C1 segment of cervical spinal cord (tissue), 14 donors: ENCODE results near the gene RTN1.

ENCODE experiments used
- DNase-seq, 14 donors: peaks; one replicate each; lab custom pipeline; 2025; lab: John Stamatoyannopoulos, UW

The RTN1 gene

DNA sequence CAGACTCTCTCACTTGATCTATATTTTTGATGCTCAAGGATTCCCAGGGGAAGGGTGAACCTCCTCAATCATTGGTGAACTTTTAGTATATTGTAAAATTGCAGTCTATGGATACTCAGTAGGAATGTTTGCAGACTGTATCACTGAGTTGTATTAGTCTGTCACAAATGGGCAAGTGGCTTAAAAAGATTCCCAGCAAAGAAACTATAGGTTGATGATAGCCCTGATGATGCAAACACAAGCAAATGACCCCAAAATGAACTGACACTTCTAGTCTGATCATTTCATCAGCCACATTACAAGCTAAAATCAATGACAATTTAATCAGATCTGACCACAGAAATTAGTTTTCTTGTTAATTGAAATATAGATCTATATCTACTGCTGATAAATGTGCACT lies 59.5 kb downstream of the RTN1 start:
- no peak for DNase-seq

DNA sequence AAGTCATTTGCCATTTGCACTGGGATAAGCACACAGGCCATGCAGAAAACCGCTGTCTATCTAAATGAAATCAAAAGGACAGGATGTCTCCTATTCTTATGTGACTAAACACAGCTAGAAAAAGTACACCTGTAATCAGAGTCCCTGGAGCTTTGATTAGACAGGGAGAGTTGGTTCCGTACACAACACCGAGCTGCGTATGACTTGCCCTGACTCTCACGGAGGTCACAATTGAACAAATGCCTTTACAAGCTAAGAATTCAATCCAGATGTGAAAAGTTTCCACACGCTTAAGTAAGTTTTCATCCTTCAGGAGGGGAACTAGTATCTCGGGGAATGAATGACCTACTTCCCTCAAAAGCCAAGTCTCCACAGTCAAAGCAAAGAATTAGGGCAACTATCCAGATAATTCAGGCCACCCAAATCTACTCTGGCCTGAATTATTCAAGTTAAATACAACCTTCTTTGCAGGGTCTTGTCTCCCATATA lies 67.5 kb downstream of the RTN1 start:
- no peak for DNase-seq

DNA sequence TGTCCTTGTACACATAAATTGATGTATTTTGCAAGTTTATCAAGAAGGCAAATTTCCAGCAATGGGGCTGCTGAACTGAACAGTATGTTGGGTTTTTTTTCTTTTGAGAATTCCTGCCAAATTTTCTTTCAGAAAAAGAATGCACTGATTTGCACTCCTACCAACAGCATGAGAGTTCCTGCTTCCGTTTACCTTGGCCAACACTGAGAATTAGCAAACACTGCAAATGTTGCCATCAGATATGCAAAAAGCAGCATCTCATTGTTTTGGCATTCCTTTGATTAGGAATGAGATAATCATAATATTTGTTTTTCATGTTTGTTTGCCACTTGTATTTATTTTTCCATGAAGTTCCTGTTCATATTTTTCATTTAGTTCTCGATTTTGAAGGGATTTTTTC lies 82.4 kb downstream of the RTN1 start:
- DNase-seq: peak in 1 of 14 donors; percentile 43

DNA sequence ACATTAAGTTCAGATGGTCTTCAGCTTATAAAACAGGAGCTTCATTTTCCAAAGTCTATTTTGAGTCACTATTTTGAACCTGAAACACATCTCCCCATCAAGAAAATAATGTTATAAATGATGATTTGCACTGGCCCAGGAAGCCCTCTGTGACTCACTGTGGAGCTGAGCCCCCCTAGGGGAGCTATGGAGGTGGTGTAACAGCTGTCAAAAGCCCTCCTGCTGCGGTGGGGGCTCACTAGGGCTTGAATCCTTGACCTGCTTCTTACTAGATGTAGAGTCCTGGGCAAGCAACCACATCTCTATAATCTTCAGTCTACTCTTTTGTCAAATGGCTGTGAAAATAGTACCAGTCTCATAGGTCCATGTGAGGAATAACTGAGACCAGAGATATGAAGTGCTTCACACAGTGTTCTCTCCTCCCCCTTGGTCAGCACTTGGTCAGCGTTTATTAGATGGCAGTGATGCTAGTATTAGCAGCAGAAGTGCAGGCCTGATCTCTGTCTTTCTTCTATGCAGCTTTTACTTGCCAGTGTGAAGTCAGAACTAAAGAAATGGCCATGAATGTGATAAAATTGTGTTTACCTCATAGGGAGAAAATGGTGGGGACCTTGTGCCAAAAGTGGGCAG lies 83.4 kb downstream of the RTN1 start:
- DNase-seq: no peak

DNA sequence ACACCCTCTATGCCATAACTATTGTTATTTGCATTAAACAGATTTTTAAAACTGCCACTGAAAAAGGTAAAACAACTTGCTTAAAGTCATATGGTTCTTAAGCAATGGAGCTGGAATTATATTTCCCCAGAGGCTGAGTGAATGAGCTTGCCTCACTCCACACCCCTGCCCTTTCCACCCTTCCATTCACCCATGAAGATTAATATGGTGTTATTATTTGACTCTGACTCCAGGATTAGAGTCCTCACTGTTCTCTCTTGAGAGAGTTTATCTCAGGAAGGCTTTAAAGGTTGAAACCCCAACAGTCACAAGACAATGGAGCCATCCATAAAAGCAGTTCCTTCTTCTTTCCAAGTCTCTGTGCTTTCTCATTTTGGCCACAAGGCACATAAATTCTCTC lies 84.9 kb downstream of the RTN1 start:
- no peak for DNase-seq

DNA sequence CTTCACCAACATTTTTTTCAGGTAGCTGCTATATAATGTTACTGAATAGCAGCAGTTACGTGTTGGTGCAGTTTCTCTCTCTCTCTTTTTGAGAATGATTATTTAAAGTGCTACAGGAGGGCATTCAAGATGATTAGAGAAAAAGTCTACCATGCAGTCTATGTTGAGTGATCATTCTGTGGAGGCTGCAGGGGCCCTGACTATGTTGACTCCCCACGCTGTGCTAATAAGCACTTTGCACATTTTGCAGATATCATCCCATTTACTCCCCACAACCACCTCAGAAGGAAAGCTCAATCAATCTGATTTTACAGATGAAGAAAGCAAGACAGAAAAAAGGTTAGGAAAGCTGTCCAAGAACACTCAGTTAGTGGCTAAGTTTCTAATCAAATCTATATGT lies 87.8 kb downstream of the RTN1 start:
- DNase-seq: no peak

DNA sequence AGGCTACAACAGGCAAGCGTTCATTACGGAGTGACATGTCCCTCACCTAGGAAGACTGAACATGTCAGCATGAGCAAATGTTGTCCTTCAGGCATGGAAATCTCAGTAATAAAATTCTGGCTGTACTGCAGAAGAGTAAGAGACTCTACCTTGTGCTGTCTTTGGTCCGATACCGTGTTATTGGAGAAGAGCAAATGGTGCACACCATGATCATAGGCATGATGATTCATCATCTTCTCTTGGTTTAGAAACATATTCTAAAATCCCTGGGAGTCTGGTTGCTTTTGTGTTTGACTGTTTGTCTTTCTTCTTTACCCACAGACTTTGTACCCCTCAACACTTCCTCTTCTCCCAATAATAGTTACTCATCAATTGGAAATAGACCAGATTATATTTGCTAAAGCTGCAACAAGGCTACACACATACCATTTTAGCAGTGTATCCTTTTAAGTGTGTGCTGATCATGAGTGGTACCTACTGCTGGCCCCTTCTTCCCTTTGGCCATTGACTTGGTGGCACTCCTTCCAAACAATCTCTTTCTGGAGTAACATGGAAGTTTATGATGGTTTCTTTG lies 93.5 kb downstream of the RTN1 start:
- no peak for DNase-seq

DNA sequence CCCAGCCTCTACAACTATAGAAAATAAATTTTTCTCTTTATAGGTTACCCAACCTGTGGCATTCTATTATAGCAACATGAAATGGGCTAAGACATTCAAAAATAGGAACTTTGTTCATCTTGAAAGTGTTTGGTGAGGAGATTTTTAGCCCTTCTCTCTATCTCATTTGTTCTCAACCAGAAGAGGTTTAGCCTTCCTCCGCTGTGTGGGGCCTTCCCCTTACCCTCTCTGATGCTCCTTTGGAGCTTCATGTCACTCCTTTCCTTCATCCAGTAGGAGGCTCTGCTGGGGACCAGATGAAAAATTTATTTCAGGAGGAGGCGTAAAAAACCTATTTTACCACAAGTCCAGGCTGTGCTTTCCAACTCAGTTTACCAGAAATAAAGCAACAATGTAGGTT lies 94.1 kb downstream of the RTN1 start:
- no peak for DNase-seq

DNA sequence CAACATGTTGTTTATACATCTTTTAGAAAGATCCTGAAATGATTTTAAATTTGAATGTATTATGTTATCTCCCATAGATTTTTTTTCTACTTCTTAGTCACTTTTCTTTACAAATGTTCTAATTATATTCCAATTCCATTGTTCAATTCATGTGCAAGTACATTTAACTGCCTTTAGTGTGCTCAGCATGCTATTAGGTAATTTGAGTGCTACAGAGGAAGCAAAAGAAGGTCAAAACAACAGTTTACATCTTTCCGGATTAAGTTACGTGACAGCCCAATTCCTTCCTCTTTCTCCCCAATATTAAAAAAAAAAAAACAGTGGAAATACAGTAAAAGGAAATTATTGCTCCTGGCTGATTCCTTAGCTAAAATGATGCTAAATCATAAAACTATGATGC lies 98.3 kb downstream of the RTN1 start:
- no peak for DNase-seq

DNA sequence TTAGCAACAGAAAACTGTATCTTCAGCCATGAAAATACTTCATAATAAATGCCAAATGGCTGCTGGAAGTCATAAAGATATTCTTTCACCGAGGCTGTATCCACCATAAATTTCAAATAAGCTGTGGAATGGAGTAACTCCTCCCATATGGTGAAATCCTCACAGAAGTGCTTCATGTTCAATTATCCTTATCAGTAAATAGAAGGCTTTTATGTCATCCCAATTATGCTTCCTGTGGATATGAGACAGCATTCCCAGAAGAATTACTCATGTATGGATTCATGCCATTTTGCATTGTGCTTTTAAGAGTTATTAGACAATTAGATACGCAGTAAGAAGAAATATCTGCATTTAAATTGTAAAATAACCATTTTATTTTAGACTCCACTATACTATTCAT lies 99.0 kb downstream of the RTN1 start:
- no peak for DNase-seq

DNA sequence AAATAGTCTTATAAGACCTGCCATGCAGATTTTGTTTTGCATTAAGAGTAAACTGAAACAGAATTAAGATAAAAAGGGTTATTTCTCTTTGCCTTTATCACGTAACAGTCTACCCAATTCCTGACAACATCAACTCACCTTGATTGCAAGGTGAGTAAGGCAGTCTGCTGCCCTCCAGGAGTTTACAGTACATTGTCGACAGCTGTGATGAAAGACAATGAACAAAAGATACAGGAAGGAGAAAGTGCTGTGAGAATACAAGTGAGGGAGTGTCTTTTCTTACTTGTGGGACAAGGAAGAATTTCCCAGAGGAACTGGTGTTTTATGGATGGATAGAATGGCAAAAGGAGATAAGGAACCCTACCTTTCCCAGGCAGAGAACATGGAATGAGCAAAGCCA lies 101.0 kb downstream of the RTN1 start:
- no peak for DNase-seq

DNA sequence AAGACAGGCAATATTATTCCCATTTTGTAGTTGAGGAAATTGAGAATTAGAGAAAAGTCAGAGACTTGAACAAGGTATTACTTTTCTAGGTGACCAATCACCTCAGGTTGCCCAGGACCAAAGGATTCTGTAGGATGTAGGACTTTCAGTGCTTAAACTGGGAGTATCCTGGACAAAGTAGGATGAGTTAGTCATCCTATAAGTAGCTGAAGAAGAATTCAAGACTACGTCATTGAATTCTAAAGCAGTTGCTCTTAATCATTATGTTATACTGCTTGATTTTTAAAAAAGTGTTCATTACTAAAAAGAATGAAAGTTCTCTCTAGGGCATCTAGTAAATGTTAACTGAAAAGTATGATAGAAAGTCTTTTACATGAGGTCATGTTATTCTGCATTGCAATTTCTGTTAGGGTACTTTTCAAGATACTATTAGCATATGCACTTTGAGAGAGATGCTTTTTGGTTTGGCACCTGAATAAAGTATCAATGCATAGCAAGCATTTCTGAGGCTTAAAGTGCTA lies 101.7 kb downstream of the RTN1 start:
- no peak for DNase-seq

DNA sequence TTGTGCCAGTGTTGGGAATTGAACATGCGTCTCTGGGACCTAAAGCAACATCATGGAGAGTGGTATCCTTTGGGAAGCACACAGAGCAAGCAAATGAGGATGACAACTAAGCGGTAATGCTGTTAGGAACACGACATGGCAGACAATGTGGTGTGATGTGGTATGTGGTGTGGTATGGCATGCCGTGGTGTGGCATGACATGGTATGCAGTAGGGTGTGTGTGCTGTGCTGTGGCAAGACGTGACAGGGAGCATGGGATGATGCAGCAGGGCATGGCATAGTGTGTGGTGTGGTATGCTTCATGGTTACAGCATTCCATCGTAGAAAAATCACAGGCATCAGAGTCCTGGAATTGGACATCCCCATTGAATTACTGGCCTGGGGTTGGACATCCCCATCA lies 108.7 kb downstream of the RTN1 start:
- no peak for DNase-seq

DNA sequence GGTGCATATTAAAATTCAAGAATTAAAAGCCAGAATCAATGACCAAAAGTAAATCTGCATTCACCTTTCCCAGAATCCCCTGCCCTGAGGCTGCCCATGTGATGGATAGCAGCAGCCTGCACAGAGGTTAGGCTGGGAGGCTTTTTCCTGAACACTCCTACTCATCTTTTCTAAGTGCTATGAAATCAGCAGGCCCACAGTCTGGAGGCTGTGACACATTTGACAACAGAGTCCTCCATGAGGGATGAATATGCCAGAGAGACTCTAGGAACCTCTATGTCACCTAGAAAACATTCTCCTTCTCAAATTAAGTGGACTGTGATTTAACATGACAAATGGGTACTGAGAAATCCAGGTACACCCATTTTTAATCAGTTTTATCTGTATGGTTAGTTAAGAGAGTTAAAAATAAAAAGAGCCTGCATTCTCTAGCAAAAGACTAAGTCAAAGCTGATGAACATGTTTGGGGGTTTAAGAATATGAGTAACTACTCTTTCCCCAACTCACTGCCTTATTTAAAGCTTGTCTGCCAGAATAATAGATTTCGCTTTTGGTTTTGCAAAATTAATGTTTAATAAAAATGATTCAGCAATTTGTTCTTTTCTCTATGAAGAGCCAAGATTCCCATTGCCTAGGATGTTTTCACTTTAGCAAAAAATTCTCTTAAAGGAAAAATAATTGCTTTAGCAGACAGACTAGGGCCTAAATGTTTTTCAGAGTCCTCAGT lies 115.0 kb downstream of the RTN1 start:
- peak in 1 of 14 donors; percentile 6 for DNase-seq

DNA sequence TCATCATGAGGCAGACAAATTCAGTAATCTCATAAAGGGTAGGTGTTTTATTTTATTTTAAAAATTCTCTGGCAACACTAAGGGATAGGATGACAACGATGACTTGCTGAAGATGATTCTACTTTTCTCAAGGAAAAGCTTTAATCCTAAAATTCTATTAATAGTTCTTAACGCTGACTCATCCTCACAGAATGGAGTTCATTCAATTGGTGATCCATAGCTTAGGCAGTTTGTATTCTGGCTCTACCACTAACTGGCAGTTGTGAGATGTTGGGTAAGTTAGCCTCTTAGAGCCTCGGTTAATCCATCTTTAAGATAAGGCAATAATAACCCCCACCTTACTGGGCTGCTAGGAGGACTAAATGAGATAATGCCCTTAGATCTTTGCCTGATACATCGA lies 116.3 kb downstream of the RTN1 start:
- no peak for DNase-seq

DNA sequence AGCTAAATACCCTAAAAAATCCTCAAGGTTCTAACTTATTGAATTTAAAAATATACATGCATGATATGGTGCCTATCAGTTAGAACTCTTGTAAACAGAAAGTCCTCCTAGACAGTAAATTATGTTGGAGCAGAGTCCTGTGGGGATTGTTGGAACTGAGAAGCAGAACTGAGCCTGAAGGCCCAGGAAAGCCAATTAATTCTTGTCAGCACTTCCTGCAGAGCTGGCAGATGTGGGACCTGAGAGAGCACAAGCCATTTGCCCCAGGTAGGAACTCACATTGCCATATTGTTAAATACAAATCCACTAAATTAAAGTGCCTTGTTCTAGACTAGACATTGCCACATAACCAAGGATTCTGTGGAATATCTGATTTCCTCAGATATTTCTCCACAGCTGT lies 117.1 kb downstream of the RTN1 start:
- DNase-seq: peak in 1 of 14 donors; percentile 9

DNA sequence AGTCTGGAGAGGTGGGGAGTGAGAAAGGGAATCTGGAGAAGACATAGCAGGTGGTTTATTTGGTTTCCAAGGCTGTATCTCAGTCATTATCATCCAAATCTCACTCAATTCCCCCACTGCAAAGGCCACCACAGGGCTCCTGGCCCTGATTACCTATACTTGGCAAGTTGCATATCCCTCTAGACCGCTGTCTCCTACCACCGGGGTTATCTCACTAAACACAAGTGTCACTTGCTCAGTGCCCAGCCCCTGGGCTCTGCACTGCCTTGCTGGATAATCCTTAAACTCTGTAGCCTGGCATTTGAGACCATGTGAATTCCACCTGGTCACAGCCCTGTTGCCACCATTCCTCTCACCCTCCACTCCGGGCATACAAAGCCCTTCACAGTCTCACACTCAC lies 119.0 kb downstream of the RTN1 start:
- DNase-seq: no peak

DNA sequence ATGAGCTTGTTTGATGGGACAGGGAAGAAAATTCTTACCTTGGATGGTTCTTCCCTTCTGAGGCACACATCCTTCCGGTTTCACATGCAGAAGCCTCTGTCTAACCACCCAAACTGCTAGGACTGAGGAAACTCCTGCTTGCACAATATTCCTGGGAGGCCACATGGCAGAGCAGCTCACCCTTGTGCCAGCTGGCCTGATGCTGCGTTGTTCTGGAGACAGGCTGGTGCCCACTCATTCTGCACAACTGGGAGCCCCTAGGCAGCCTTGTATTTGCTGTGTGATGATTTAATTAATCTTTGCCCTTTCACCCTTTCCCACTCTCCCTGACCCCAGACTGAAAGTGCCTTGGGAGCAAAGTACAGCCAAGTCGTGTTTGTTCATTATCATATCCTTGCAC lies 130.8 kb downstream of the RTN1 start:
- peak in 4 of 14 donors; percentile 6 to 31 (median 9) for DNase-seq

DNA sequence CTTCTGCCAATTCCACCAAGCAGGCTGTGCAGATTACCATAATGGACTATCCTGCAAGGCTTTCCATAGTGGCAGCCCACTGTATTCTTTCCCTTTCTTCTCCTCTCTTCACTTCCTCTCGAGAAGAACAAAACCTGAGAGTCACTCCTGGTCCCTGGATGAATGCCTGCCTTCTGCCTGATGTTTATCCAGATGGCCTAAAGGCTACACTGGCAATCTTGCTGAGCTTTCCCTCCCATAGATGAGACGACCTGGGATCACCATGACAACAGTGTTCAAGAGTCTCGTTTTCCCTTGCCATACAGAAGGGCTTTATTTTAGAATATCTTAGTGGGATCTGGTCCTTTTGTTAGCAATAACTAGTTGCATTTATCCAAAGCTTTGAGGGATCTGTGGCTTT lies 142.3 kb downstream of the RTN1 start:
- no peak for DNase-seq

DNA sequence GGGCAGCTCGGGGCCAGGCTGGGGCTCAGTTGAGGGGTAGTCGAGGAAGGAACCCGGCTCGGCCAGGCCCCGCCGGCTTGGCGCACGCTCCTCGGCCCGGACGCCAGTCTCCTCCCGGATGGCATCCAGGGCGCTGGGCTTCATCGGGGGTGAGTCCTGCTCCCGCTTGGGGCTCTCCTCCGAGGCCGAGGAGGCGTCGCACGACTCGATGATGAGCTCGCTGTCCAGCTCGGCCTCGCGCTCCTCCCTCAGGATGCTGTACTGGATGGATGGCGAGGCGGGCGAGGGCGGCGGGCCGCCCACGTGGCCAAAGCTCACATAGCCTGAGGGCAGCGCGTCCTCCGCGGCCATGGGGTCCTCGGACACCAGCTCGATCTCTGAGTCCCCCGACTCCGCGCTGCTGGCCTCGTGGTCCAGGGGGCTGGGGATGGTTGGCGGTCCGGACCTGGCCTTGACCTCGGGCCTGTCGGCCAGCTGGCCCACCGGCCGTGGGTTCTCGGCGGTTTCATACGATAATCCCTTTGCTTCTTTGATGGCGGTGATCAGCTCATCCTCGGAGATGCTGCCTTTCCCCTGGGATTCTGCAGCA lies 143.4 kb downstream of the RTN1 start:
- no peak for DNase-seq

DNA sequence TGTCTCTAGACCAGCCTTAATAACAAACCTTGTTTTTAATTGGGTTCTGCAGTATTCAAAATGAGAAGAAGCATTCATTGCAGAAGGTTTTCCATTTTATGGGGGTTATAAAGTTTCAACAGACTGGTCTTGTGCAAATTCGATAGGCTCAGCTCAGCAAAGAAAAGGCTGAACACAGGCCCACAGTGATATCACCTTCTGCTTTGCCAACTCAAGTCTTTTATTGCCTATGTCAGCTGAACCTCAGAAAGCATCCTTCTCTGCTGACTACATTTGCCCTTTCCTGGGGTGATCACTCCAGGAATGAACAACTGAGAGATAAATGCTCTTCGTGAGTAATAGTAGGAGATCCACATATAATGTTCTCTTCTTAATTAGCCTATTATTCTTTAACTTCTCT lies 159.5 kb downstream of the RTN1 start:
- peak in 1 of 14 donors; percentile 12 for DNase-seq

DNA sequence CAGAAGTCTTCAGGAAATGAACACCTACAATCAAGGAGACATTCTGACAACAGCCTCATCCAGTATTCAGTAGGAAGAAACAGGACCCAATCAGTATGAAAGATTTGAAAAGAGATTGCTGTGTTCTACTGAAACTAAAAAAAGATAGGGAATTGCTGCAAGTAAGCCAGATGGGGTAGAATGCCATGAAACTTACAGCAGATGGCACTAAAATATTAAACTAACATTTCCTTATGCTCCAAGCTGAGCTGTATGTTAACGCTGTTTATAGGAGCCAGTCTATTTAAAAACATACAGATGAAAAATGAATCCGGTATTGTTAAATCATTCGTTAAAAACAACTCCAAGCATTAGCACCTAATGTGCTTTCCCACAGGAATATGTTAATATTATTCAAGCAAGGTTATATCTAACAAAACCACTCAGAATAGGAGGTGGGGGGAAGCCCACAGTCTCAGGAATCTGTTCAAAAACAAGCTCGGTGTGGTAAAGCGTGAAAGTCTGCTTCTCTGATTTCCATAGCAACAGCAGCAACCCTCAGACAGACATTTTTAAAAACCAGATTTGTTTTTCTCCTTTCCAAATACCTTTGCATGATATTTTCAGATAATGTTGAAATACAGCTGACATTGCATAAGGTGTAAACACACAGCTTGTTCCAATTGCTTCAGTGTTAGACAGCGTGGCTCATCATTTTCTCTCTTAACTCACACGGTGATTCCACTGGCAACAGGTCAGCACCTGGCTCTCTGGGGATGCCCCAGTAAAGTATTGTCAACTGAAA lies 162.6 kb downstream of the RTN1 start:
- DNase-seq: peak in 1 of 14 donors; percentile 84
